ENCODE results near the gene GPR160.

GRCh38 chr3:170050753-170051152 is 13.0 kb downstream of the GPR160 start:
- TF ChIP-seq MIER2 (CRISPR knock-in tag; IDR thresholded peaks at IDR 0.05) (no peak), POLR2A (IDR thresholded peaks at IDR 0.05; ENCODE audit: insufficient read depth in 1 of 2, low read depth in 2 of 2, low read length in 2 of 2) (no peak), RNF219 (CRISPR knock-in tag; IDR thresholded peaks at IDR 0.05) (no peak), PRDM10 (CRISPR knock-in tag; IDR thresholded peaks at IDR 0.05; ENCODE audit: low read depth) (no peak), THAP11 (CRISPR knock-in tag; IDR thresholded peaks at IDR 0.05) (no peak), ESRRA (CRISPR knock-in tag; IDR thresholded peaks at IDR 0.05; ENCODE audit: low read depth) (no peak), CREB1 (IDR thresholded peaks at IDR 0.05) (no peak), CREB1 (CRISPR knock-in tag; IDR thresholded peaks at IDR 0.05) (no peak)
